Measurements from ENCODE around the gene INF2.
"Not testable (repeated sequence)": the region's sequence is repeated elsewhere in the genome, so short reads cannot be mapped to it uniquely, and the experiment has no call there.

INF2 gene

DNA sequence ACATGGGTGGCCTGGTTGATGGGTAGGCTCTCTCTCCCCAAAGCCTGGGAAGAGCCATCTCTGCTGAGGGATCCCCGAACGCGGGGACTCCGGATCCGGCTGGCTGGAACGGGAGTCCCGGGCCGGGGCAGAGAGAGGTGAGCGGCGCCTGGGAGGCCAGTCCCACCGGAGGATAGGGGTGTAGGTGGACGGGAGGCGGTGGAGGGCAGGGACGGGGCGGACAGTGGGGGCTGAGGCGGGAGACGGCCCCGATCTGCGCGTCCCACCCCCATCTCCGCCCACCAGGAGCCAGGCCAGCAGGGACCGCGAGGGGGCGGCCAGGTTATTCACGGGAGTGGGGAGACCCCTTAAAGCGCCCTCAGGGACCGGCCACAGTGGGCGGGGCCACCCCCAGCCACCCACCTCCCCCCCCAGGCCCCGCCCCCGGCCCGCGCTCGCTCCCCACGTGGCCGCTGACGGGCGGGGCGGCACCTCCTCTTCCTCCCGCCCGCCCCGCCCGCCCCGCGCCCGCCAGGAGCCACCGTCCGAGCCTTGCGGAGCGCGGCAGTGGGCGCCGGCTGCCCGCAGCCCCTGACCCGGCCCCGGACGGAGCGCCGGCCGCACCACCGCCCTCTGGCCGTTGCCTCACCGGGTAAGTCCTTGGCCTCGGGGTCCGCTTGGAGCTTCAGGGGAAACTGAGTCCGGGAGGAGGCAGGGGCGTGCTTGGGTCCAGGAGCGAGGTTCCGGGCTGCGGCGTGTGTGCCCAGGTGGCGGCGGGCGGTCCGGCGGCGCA is at the start of gene INF2:
Gene INF2, plus strand, starts transcription at position 510 of the 772 bp plus-strand sequence. CDS start 11,748 bp downstream, outside the sequence.
- DNase-seq: peak; percentile 61

DNA sequence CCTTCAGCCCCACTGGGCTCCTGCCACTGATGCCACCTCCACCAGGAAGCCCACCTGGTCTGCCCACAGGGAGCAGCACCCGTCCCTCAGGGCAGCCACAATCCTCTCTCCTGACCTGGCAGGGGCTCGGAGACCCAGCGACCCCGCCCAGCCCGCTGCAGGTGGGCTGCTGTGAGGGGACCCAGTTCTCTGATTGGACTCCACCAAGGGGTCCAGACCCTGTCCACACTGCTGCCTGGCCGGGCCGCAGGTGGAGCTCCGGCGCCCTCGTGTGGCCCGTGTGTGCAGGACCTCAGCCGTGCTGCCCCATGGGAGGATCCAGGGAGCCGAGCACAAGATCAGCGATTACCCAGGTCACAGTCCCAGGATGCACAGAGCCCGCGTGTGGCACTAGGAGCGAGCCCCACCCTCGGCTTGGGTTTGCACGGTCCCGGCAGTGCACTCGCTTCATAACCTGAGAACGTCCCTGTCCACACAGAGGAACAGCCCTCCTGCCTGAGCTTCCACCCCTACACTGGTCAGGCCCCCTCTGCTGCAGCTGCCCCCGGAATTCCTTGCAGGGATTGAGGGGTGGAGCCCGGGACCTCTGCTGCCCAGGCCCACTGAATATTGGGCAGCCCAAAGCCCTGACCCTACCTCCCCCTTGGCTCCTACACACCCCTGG is 49.4 kb upstream of the INF2 start:
- DNase-seq: peak; percentile 81

DNA sequence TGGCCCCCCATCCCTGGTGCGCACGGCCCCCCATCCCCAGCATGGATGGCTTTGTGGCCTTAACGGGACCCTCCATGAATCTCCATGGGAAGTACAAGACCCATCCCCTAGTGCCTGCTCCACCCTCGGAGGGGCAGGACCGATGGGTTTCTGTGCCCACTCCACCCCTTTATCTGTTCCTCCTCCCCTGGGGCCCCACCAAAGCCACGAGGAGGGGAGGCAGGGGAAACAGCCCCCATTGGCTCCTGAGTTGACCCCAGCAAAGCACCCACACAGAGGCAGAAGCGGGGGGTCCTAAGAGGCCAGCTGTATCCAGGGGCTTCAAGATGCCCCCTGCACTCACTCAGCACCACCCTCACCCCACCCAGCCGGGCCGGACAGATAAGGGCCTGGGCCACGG is 48.7 kb upstream of the INF2 start:
- DNase-seq: no peak

DNA sequence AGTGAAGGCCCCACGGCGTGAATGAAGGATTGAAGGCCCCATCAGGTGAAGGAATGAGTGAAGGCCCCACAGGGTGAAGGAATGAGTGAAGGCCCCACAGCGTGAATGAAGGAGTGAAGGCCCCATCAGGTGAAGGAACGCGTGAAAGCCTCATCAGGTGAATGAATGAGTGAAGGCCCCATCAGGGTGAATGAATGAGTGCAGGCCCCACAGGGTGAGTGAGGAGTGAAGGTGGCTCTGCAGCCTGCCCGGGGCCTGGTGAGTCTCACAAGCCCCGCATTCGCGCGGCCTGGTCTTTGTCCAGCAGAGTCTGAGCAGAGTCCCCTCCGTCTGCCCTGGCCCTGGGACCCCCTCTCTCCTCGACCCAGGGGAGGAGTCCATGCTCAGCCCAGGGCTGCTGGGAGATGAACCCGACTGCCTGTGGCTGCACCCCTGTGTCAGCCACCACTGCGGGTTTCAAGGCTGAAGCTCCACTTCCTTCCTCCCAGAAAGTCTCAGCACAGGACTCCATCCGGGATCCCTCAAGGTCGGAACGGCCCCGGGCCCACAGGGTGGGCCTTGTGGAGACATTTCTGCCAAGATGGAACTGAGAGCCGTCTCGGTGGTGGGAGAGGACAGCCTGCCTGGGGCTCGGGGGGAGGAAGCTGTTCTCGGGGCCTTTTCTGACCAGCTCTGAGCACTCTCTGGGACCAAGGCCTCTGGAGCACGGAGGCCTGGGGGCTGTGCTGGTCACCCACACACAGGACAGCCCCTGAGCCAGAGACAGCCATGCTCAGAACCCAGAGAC is 47.5 kb upstream of the INF2 start:
- no peak for DNase-seq

DNA sequence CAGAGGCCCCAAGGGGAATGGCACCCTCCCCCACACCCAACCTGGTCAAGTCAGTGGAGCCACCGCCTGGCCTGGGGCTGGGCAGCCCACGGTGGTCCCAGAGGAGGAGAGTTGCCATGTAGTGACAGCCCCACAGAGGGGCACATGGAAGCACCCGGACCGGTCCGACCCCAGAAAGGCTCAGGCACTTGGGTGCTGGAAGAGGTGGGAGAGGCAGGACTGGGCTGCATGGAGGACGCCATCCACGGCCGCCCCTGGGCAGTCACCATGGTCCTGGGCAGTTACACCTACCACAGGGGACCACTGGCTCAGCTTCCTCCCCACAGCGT is 46.9 kb upstream of the INF2 start:
- no peak for DNase-seq

DNA sequence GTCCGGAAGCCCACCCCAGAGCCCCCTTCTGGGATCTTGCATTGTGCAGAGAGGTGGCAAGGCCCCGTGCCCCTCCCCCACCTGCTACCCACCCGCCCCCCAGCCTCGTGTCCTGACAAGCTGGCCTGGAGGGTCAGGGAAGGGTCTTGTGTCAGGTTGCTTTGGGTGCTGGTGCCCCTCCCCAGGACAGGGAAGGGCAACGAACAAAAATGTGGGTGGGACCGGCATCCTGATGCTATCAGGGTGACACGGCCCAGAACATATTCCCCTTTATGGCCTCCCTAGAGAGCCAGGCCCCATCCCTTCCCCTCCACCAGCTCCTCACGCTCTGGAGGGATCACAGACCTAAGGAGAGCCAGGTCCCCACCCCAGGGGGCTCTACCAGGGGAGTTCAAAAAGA is 46.1 kb upstream of the INF2 start:
- no peak for DNase-seq

DNA sequence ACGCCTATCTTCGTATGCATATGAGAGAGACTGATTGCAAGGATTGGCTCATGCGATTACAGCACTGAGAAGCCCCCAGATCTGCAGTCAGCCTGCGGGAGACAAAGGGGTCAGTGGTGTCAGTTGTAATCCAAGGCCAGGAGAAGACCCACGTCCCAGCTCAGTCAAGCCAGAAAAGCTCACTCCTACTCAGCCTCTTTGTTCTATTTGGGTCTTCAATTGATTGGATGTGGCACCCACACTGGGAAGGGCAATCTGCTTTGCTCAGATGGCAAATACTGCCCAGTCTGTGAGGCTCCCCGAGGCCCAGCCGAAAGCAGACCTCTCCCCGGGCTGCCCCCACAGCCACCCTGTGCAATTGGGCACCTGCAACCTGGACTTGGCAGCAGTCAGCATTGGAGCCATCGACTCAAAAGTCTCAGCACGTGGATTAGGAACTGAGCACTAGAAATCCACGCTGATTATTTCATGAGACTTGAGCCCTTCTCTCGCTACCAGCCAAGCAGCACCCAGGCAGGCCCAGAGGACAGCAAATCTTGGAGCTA is 45.3 kb upstream of the INF2 start:
- DNase-seq: no peak

DNA sequence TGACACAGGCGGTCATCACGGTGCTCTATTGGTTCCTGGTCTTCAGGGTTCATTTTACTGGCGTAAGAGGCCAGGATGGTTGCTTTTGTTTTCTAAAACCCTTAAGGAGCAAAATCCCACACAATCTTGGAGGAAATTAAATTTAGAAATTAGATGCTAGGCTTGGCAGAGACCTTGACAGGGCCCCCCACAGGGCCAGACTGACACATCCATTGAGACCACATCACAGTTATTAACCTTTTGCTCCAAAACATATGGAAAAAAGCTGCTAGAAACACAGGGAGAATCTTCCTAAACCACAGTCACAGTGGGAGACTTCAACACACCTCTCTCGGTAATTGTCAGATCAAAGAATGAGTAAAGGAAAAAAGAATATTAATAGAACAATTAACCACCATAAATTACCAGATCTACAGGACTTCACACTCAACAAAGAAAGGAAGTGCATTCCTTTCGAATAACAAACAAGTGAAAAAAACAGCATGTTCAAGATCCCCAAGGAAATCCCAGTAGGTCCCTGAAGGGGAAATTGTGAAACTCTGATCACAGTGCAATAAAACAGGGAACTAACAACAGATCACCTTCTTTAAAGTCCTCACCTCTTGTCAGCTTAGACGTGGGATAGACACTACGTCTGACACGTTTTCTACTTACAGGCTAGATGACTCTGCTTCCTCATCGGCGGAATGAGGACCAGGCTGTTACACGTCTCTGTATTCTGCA is 44.6 kb upstream of the INF2 start:
- no peak for DNase-seq

DNA sequence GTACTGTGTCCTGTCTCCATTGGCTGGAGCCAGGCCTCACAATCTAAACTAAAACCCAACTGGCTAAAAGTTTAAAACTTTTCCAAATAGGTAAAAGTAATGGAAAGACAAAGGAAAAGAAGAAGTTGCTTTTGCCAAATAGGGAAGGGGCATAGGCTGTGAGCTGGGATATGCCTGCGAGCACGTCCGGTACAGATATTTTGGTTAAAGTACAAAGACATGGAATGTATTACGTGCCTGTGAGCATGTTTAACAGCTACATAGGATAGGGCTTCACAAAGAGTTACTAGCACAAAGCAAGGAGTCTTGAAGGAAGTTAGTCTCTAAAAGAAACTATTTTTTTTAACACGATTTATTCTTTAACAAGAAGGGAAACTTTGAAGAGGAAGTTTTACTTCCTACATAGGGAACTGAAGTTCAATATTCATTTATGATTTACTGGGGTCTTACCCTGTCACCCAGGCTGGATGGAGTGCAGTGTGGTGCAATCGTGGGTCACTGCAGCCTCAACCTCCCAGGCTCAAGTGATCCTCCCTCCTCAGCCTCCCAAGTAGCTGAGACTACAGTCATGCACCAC is 41.9 kb upstream of the INF2 start:
- no peak for DNase-seq

DNA sequence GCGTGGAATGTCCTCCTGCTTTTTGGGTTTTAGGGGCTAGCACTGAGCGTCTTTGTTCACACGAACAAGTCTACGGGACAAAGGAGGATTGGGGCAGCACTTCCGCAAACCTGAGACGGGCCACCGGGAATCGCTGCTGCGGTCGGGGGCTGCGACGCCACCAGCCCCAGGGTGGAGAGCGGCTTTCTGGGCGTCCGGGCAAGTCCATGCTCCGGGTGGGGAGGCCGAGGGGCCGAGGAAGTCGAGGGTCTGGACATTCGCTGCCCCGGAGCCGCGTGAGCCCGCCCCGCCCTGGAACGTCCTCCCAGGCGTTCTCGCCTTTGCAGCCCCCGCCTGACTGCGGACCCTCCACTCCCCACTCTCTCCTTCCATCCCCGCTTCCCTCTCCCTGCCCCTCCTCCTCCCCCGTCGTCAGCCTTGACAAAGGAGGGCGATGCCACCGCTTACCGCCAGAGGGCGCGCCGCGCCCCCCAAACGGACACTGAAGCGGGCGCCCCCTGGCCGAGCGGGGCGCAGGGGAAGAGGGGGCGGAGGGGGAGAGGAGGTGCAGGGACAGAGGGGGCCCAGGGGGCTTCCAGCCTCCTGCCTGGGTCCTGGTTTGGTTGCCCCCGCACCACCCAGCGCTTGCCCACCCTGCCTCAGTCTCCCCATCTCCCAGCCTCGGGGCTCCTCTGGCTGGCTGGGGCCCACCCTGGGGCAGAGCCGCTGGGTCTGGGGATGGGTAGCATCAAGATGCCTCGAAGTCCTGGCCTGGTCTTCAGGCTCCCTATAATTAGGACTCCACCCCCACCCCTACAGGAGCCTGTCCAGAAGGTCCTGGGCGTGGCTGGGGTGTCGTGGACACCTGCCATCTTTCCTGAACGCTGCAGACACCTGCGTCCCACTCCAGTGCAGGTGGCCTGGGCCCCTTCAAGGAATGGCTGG is 39.1 kb upstream of the INF2 start:
- DNase-seq: peak; percentile 69

DNA sequence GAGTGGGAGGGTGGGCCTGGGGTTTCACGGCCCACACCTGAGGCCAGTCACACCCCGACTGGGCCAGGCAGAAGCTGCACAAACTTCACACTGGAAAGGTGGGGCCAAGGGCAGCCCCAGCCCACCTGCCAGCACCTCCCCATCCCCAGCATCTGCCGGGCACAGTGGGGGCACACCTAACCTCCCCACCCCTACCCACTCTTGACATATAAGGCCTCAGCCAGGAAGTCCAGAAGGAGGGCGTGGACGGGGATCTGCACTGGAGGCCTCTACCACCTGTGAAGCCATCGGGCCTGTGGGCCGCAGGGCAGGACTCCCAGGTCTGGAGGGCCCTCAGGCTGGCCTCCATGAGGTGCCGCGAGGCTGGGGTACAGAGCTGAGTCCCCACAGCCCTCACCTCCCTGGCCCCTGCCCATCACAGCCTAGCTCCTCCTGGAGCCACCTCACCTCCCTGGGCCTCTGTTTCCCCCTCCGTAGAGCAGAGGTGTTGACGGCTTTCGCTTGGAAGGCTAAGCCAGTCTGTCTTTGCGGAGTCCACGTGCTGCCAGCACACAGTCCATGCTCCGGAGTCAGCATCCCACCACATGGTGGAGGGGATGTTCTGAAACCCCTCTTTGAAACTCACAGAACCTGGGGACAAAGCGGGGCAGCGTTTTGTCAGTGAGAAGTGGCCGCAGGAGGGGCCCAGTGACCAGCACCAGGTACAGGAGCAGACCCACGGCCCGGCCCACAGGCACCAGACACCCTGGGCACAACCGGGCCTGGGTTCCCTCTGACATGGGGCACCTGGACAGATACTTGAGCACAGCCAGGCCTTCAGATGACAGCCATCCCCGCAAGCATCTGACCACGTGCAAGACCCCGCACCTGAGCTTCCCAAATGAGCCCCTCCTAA is 38.2 kb upstream of the INF2 start:
- DNase-seq: no peak

DNA sequence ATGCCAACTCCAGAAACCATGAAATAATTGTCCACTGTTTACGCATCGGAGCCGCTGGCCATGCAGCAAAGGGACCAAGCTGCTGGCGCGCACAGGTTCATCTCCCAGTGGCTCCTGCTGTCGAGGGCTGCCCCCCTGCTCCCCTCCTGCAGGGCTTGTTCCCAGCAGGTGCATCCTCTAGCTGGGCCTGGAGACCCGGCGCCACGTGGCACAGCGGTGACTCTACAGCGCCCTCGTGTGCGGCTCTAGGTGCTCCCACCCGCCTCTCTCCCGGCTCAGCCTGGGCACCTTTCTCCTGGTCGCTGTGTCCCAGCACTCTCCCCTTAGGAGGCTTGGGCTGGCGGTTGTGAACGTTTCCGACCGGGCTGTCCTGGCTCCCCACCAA is 37.5 kb upstream of the INF2 start:
- no peak for DNase-seq

DNA sequence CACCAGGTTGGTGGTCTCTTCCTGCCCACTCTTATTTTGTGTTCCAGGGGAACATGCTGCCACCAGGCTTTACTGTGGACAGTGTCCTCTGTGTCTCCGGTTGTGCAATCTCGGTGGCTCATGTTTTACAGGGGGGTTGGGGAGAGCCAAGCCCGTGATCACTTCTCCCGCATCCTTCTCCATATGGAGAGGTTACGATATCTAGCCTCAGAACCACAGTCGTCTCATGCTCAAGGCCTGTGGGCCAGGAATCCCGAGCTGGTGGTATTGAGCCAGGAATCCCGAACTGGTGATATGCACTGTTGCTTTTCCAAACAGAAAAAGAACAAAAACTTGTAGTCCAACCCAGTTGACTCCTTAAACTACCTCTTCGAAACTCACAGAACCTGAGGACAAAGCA is 37.0 kb upstream of the INF2 start:
- no peak for DNase-seq

DNA sequence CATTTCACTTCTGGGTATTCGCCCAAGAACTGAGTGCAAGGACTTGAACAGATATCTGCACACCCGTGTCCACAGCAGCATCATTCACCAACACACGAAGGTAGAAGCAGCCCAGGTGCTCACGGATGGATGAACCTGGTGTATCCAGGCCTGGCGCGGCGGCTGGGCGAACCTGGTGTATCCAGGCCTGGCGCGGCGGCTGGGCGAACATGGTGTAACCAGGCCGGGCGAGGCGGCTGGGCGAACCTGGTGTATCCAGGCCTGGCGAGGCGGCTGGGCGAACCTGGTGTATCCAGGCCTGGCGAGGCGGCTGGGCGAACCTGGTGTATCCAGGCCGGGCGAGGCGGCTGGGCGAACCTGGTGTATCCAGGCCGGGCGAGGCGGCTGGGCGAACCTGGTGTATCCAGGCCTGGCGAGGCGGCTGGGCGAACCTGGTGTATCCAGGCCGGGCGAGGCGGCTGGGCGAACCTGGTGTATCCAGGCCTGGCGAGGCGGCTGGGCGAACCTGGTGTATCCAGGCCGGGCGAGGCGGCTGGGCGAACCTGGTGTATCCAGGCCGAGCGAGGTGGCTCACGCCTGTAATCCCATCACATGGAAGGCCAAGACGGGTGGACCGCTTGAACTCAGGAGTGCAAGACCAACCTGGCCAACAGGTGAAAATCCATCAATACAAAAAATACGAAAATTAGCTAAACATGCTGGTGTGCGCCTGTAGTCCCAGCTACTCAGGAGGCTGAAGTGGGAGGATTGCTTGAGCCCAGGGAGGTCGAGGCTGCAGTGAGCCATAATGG is 36.1 kb upstream of the INF2 start:
- DNase-seq: not testable (repeated sequence)

DNA sequence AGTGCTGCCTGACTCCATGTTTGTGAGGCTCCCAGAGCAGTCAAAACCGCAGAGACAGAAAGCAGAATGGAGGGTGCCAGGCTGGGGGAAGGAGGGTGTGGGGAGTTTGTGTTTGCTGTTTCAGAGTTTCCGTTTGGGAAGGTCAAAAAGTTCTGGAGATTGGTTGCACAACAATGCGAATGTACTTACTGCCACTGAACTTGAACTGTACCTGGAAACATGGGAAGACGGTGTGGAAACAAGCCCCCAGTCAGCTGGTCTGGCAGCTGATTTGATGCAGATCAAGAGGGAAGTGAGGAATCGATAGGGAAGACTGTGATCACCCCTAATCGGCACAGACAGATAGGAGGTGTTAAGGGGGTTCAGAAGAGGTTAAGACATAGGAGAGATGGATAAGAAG is 35.3 kb upstream of the INF2 start:
- DNase-seq: no peak

DNA sequence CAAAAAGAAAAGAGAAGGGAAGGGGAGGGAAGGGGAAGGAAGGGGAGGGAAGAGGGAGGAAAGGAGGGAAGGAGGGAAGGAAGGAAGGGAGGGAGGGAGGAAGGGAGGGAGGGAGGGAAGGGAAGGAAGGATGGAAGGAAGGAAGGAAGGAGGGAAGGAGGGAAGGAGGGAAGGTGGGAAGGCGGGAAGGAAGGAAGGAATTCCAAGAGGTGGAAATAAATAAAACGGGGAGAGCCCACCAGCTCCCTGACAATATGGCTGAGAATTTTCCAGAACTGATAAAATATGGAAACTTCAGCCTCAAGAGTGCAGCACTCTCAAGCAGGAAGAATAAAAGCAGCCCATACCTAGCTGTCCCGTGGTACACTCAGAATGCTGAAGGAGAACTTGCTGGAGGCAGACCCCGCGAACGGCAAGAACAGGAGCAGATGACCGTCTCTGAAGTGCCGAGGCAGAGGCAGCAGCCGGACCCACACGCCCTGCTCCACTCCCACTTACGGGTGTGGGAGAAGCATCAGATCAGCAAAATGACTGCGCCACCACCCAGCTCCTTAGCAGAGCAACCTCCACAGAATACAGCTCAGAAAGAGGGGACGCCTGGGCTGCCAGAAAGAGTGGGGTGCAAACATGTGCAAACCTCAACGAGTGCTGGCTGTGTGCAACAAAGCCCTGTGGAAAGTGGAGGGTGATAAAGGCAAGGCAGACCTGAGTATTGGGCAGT is 34.1 kb upstream of the INF2 start:
- DNase-seq: no peak

DNA sequence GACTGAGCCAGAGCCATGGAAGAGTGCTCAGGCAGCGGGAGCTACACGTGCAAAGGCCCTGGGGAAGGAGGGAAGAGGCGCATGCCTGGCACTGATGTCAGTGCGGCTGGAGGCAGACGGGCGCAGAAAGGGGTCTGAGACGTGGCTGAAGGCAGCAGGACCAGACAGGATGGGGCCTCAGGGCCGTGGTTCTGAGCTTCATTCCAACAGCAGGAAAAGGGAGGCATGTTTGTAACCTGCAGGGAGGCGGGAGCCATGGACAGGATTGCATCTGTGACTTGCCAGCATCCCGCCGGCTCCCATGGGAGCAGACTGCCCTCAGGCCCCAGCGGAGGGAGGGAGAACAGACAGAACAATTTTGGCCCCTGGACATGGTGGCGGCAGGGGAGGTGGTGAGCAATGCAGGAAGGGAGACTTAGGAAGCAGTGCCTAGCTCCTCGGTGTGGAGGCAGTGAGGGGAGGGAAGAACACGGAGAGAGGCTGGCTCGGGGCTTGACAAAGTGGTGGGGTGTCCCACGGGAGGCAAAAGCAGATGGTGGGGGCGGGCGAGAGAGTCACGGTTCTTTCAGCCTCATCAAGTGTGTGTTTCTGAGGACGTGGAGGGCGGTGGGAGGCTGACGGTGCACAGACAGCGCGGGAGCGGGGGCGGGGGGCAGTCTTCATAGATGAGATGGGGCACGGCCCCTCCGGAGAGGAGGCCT is 33.3 kb upstream of the INF2 start:
- peak; percentile 49 for DNase-seq

DNA sequence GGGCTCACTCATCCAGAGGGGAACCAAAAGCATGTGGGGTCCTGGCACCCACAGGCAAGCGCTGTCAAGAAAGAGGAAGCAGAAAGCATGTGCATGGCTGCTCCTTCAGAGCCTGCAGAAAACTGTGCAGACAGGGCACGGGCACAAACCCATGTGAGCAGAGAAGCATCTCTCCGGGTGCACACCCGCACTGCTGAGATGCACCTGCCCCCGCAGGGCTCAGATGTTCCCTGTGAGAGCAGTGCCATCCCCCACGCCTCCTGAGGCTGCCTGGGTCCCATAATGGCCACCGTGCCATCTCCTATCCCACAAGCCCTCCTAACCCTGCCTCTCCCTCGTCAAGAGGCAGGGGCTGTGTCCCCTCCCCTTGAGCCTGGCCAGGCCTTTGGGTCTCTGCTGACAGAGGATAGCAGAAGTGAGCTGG is 32.3 kb upstream of the INF2 start:
- no peak for DNase-seq
